Panc1 (cell line): ENCODE data around the gene PLCG2.

Experiments
- CTCF ChIP-seq: fragments of 450-650 bp; IDR thresholded peaks from 2 replicates; pipeline ENCODE4 v1.5.1; 2017; ENCODE audit warnings: mild to moderate bottlenecking
- POLR2AphosphoS5 ChIP-seq: IDR thresholded peaks from 2 replicates; pipeline ENCODE4 v1.6.1; 2012; ENCODE audit warnings: mild to moderate bottlenecking, low read depth, low read length, moderate library complexity
- REST ChIP-seq, 2 experiments: IDR thresholded peaks; 2 replicates each; pipeline ENCODE4 v1.6.1; 2011 to 2012; ENCODE audit warnings: low read depth in 2 of 2, control low read depth in 1 of 2, low read length in 1 of 2, mild to moderate bottlenecking in 1 of 2, moderate library complexity in 1 of 2; ENCODE audit not compliant: insufficient read depth in 1 of 2
- SIN3A ChIP-seq: IDR thresholded peaks from 2 replicates; pipeline ENCODE4 v1.6.1; 2012; ENCODE audit warnings: low read depth, mild to moderate bottlenecking, low read length, moderate library complexity, borderline replicate concordance; ENCODE audit not compliant: insufficient read depth
- TCF7L2 ChIP-seq: IDR thresholded peaks from 2 replicates; pipeline ENCODE4 v1.6.1; 2011; ENCODE audit warnings: mild to moderate bottlenecking, low read depth, low read length, inconsistent platforms

- TF ChIP-seq POLR2AphosphoS5 (no peak), CTCF (no peak), SIN3A (no peak), REST (IDR thresholded peaks at IDR 0.05; ENCODE audit: insufficient read depth in 1 of 2, low read depth in 2 of 2, low read length in 1 of 2) (no peak), TCF7L2 (no peak)
Measured at GRCh38 chr16:81767987-81768592, 11.0 kb upstream of the PLCG2 start.
